ENCODE data around the gene NANS. TPM values are rescaled to one million over a fixed set of nuclear protein-coding genes. Genes with fewer than 3 reads are reported as not detected.

NANS gene
- total and polyA plus RNA-seq, 2 of the 8 experiments (the other 6 are each of a cell fraction or from before 2014, with no cell fraction given), result 56.5 to 67.3 TPM

GRCh38 chr9:98091735-98092612, 35.4 kb downstream of the NANS start (continued):
- TF ChIP-seq MAFK (IDR thresholded peaks at IDR 0.05; ENCODE audit: low read depth, low read length) (no peak), HDAC6 (IDR thresholded peaks at IDR 0.05; ENCODE audit: low read depth, low read length) (no peak), EP300 (IDR thresholded peaks at IDR 0.05; ENCODE audit: borderline replicate concordance in 1 of 2, low read depth in 2 of 2, low read length in 2 of 2) (no peak), RFX5 (IDR thresholded peaks at IDR 0.05; ENCODE audit: borderline replicate concordance, low read depth, low read length) (no peak), KDM4A (IDR thresholded peaks at IDR 0.05; ENCODE audit: low read depth, low read length, severe bottlenecking) (no peak), TCF12 (IDR thresholded peaks at IDR 0.05; ENCODE audit: low read depth, low read length) (no peak), SP1 (IDR thresholded peaks at IDR 0.05; ENCODE audit: low read depth, low read length) (0 out of 2 replicates have a peak, but pooled peaks have one; percentile 13), SP2 (IDR thresholded peaks at IDR 0.05; ENCODE audit: low read length) (no peak), ASH2L (IDR thresholded peaks at IDR 0.05; ENCODE audit: low read length) (peak; percentile 42), CTCF (IDR thresholded peaks at IDR 0.05; ENCODE audit: control extremely low read depth in 1 of 3, insufficient read depth in 1 of 3, low read depth in 1 of 3, low read length in 3 of 3) (no peak), YY1 (IDR thresholded peaks at IDR 0.05; ENCODE audit: low read depth, low read length) (no peak), HDAC2 (IDR thresholded peaks at IDR 0.05; ENCODE audit: borderline replicate concordance in 1 of 2, low read depth in 2 of 2, low read length in 2 of 2) (no peak), MAX (IDR thresholded peaks at IDR 0.05) (no peak), RAD21 (IDR thresholded peaks at IDR 0.05 in 1 of 2, conservative IDR thresholded peaks at IDR 0.05 in 1 of 2; ENCODE audit: low read depth in 2 of 2, low read length in 2 of 2) (no peak), TAF7 (optimal IDR thresholded peaks at IDR 0.05; ENCODE audit: borderline replicate concordance, low read depth, low read length) (no peak)
